NAMALWA (cell line): ENCODE data around the gene MAPK8IP3.
"Not testable (repeated sequence)": the region's sequence is repeated elsewhere in the genome, so short reads cannot be mapped to it uniquely, and the experiment has no call there.

Experiments
- DNase-seq: peaks from one replicate; pipeline ENCODE4 v3.0.0-alpha.2; 2015; ENCODE audit warnings: low spot score

The MAPK8IP3 gene

DNA sequence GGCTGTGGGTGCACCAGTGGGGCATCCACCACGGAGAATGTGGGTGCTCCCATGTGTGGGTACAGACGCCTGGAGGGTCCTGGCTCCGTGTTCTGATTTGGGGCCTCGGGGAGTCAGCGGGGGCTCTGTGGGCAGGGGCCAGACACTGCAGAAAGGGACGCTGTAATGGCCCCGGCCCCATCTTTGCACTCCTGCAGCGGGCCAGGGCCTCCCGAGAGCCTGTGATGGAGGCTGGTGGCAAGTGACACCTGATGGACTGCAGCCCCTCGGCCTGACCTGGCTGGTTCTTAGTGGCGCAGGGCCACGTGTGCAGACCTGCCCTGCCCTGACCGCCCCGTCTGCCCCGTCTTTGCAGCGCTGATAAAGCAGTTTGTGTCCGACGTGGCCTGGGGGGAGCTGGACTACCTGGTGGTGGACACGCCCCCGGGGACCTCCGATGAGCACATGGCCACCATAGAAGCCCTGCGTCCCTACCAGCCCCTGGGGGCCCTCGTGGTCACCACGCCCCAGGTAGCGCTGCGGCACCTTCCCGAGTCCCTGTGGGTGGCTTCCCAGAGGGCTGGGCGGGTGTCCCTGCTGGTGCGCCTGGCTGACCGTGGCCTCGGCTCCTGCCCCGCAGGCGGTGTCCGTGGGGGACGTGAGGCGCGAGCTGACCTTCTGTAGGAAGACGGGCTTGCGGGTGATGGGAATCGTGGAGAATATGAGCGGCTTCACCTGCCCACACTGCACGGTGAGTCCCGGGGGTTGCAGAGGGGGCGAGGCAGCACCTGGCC, 81.5 kb downstream of the MAPK8IP3 start:
- no peak for DNase-seq

DNA sequence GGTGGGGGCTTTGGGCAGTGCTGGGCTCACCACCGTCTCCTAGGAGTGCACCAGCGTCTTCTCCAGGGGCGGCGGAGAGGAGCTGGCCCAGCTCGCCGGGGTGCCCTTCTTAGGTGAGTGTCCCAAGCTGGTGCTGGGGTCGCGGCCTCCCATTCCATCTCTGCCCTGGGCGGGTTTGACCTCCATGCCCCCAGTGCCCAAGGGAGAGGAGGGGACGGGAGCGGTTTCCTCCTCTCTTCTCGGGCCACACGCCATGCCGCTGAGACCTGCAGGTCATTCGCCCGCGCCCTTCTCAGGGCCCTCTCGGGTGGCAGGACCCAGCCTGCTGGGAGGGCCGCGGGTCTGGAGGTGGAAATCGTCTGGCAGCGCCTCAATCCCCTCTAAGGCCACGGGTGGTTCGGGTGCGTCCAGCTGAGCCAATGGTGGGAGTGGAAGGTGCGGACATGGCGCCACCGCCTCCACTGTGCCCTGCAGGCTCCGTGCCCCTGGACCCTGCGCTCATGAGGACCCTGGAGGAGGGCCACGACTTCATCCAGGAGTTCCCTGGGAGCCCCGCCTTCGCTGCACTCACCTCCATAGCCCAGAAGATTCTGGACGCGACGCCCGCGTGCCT, 82.2 kb downstream of the MAPK8IP3 start:
- no peak for DNase-seq

DNA sequence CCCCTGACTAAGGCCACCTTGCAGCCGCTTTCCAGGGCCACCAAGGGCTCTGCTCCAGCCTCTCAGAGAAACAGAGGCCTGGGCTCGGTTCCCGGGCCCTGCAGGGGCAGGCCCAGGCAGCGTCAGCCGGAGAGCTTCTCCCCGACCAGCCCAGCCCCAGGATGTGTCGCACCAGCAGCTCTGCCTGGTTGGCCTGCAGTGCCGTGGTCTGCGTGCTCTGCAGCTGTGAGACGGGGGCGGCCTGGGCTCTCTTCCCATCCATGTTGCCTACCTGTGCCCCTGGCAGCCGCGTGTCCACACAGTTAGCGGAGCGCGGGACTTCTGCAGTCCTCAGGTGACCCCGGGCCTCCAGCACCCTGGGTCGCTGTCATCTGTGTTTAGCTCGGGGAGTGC, 82.7 kb downstream of the MAPK8IP3 start:
- no peak for DNase-seq

DNA sequence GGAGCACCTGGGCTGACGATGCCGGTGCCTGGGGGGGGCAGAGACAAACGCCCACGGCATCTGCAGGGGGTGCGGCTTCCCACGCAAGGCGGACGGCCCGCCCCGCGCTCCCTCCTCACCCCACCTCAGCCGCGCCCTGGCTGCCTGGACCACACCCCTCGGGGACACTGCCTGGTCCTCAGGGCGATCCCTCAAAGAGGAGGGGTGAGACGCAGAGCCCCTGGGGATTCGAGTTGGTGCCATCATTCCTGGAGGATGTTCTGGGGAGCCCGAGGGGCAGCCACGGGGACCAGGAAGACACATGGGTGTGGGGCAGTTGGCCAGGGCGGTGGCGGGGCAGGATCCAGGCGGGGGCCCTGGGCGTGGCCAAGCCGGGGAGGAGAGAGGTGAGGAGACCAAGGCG, 83.6 kb downstream of the MAPK8IP3 start:
- no peak for DNase-seq

DNA sequence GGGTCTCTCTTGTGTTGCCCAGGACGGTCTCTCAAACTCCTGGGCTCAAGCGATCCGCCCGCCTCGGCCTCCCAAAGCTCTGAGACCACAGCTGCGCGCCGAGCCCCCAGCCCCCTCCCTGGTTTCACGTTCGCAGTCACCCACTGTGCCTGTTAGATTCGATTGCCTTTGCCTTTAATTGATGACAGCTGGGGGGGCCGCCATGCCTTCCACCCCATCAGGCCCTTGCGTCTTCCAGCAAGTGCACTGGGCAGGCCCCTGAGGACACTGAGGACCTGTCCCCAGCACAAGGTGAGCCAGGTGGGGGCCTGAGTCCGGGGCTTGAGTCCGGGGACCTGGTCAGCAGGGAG, 84.2 kb downstream of the MAPK8IP3 start:
- no peak for DNase-seq

DNA sequence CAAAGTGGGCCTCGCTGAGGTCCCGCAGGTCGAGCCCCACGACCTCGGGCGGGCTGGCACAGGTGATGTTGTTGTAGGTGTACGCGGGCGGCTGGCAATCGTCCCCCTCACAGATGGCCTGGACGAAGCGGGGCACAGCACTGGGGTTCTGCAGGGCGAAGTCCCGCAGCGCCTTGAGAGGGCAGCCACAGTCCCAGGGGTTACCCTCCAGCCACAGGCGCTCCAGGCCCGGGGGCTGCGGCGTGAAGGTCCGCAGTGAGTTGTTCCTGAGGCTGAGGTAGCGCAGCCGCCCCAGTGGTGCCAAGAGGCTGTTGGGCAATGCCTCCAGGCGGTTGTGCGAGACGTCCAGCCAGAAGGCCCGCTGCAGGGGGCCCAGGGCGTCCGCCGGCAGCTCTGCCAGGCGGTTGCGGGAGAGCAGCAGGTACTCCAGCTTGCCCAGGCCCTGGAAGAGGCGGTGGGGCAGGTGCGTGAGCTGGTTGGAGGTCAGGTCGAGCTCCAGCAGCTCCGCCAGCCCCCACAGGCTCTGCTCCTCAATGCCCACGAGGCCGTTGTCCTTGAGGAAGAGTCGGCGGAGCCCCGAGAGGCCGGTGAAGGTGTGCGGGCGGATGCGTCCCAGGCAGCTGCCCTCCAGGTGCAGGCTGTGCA, 84.7 kb downstream of the MAPK8IP3 start:
- no peak for DNase-seq

DNA sequence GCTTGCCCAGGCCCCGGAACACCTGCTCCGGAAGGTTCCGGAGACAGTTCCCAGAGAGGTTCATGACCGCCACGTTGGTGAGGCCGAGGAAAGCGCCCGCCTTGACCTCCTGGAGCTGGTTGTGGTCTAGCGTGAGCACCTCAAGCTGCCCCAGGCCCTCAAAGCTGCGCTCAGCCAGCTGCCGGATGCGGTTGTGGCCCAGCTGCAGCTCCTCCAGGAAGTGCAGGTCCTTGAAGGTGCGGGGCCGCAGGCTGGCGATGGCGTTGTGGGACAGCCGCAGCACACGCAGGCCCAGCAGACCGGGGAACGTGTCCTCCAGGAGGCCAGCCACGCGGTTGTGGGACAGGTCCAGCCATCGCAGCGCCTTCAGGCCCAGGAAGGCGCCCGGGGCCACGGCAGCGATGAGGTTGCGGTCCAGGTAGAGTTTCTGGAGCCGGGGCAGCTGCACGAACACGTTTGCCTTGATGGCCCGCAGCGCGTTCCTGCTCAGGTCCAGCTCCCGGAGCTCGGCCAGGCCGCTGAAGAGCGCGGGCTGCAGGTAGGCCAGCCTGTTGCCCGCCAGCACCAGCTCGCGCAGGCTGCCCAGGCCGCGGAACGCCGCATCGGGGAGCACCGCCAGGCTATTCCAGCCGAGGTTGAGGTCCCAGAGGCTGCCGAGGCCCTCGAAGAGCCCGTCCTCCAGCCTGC, 85.4 kb downstream of the MAPK8IP3 start:
- DNase-seq, result no peak

DNA sequence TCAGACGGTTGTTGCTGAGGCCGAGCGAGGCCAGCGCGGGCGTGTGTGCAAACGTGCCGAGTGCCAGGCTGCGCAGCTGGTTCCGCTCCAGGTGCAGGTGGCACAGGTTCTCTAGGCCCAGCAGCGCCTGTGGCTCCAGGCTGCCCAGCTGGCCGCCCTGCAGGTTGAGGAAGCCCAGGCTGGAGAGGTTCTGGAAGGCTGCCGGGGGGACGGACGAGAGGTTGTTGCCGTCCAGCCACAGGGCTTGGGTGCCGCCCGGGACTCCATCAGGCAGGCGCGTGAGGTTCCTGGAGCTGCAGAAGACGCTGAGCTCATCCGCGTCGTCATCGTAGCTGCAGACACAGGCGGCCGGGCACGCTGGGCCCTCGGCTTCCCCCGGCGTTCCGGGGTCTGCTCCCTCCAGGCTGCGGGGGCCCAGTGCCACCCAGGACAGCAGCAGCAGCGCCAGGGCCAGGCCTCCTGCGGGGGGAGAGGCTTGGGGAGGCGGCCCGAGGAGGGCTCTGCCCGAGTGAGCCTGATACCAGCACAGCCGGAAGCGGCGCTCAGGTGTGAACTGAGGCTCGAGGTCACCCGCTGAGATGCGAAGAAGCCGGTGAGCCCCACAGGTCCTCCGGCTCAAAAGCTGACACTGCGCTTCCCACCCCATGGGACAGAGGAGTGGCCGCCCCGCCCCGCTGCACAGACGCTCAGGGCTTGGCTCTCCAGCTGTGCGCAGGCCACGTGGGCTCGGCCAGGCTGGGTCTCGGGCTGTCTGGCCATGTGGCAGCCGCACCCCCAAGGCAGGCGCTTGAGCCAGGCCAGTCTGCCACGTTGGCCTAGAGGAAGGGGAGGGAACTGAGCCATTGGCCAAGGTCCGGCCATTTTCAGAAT, 86.2 kb downstream of the MAPK8IP3 start:
- no peak for DNase-seq

DNA sequence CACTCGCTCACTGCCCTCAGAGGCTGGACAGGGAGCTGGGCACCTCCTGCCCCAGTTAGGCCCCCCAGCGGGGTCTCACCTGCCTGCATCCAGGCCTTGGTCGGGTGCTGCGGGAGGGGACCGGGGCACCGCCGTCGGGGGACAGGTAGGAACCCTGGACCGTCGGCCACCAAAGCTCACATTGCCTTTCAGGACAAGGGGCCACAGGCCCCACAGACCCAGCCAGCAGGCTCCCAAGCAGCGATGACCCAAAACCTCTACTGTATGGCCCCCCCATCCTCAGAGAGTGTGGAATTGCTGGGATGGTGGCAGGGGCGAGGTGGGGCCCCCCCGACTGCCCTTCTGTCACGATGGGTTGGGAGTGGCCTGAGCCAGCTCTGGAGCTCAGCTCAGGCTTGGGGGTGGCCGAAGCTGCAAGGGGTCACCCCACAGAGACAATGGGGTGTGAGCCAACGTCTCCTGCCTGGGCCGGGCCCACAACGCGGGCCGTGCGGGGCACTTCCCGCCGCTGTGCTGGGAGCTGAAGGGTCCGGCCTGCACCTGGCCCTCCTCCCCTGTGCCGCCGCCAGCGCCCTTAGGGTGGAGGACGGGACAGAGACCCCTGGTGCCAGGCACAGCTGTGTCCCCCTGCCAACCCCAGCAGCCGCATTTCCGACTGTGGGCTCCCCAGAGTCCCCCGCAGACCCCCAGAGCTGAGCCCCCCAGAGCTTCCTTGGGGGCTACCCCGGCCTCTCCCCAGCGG, 87.0 kb downstream of the MAPK8IP3 start:
- no peak for DNase-seq

DNA sequence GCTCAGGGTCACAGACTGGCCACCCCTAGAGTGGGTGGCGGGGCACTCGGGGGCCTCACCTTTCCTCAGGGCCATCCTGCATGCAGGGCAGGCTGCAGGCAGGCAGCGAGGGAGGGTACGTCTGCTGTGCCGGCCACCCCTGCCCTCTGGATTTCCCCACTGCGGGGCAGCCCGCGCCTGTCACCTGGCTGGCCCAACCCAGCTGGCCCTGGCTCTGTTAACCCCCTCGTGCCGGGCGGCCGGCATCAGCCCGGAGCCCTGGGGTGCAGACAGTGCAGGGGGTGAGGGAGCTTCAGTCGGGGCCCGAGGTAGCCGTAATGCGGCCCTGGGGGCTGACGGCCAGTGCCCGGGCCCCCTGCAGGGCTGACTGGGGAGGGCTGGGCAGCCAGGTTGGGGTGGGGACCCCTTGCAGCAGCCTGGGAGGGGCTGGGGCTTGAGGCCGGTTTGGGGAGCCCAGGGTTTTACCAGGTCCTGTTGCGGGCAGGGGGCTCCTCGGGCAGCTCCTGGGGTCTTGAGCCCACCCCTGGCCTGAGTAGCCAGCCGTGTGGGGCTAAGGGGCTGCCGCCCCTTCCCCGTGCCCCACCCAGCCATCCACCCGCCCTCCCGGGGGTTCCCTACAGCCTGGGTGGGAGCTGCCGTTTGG, 87.7 kb downstream of the MAPK8IP3 start, which contains the start of gene IGFALS:
Gene IGFALS, minus strand, starts transcription at position 128 of the 643 bp plus-strand sequence. Its CDS starts 53 bp downstream, at position 75.
- DNase-seq, result no peak

DNA sequence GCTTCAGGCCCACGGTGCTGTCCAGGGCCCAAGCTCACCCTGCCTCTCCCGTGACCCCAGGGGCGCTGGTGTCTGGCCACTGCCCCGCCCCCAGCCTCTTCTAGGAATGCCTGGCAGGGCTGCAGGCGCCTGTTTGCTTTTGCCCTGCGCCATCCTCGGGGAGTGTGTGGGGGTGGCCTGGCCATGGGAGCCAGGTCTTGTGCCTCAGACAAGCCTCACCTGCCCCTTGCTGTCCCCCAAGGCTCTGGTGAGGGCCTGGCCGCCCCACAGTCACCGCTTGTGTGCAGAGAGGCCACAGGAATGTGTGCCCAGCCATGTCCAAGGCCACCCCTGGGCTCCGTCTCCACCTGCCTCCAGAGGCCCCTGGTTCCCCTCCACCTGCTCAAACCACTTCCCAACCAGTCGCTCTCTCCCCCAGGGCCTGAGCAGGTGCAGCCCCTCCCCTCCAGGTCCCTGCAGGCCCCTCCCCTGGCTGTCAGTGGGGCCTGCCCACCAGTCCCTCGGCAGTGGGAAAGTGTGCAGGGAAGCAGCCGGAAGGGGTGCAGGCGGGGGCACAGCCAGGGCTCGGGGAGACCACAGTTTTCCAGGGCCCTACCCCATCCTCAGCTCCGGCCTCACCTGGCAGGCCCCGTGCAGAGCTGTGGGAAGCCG, 88.4 kb downstream of the MAPK8IP3 start:
- no peak for DNase-seq

DNA sequence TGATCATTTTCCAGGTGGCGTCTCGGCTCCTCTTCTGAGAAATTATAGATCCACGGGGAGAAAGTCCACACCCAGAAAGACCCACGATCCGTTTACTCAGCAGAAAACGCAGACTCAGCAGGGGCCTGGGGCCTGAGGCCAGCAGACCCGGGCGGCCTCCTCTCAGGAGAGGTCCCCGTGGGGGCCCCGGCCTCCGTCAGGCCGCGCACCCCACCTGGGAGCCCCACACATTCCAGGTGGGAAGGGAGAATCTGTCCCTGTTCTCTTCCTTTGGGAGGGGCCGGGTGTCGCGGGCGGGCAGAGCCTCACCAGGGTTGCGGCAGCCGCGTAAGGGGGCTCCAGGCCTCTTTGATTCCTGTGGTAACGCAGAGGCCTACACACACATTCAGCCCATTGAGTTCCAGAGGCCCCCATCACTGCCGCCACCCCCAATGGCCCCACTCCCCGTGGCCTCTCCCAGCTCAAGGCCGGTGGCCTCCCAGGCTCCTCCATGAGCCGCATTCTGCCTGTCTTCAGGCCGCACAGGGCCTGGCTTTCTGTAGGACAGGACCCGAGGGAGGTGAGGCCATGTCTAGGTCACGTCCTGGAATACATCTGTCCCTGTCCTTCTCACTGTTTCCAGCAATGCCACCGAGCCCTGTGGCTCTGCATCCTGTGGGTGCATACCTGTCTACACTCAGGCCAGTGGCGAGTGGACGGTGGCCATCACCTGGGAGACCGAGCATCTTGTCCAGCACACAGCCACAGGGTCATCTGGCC, 89.1 kb downstream of the MAPK8IP3 start:
- DNase-seq, result no peak

DNA sequence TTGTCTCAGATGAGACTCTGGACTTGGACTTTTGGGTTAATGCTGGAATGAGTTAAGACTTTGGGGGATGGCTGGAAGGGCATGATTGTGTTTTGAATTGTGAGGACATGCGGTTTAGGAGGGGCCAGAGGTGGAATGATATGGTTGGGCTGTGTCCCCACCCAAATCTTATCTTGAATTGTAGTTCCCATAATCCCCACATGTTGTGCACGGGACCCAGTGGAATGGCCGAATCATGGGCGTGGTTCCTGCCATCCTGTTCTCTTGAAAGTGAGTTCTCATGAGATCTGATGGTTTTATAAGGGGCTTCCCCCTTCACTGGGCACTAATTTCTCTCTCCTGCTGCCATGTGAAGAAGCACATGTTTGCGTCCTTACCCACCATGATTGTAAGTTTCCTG, 93.3 kb downstream of the MAPK8IP3 start:
- not testable (repeated sequence) for DNase-seq

DNA sequence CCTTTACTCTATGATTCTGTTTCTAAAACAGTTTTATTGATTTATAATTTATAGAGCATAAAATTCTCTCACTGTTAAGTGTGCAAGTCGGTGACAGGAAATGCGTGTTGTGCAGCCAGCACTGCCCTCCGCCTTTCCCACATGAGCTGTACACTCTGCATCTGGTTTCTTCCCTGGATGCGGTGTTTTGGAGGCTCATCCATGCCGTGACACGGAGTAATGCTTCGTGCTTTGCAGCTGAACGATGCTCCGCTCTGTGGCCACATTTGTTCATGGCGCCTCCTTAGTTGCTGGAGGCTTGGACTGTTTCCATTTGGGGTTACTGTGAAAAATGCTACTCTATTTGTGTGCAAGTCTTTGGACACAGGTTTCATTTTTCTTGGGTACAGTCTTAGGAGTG, 94.7 kb downstream of the MAPK8IP3 start:
- DNase-seq, result no peak

DNA sequence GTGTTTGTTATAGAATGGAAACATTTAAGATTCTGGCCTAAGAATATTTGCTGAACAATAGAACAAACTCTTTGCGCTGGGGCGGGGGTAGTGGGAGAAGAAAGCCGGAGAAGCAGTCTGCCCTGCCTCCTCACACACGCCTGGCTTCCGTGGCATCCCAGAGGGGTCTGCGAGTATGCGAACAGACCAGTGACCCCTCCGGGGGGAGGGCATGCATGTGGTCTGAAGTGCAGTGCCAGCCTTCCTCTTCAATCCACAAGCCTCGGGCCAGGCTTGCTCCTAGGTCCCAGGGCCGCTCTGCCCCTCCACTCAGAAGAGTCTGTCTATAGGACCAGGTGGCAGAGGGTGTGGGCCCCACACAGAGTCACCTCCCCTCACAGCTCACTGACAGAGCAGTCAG, 101.6 kb downstream of the MAPK8IP3 start:
- no peak for DNase-seq

DNA sequence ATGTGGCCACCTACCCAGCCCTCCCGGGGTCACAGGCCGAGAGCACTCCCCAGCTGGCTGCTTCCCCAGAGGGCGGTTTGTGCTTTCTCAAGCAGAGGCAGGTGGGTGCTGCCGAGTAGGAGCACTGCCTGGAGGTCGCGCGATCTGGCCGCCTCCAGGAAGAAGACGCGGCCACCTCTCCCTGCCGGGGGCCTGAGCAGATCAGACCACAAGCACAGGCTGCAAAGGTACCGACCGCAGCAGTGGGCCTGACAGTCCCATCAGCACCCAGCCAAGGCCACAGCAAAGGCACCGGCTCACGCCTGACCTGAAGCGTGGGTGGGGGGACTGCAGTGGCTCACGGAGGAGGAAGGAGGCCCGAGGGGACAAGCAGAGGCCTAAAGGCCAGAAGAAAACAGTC, 102.7 kb downstream of the MAPK8IP3 start:
- DNase-seq, result no peak

DNA sequence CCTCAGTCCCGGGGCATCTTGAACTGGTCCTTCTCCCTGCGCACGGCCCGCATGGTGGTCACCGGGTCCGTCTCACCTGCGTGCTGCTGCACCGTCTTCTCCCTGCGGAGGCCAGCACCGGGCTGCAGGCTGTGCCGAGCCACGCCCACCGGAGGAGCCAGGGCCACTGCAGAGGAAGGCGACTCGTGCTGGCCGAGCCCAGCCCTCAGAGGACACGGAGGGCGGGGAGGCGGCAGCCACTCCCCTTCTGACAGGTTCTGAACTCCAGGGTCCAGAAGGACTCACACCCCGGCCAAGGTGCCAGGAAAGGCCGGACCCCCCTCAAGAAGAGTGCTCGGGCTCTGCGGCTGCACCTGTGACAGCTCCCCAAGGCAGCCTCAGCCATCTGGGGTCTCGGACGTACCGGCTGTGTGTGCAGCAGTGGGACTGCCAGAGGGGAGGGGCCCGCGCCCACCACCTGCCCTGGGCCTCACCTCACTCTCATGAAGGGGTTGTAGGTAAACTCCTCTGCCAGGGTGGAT, 103.3 kb downstream of the MAPK8IP3 start:
- no peak for DNase-seq

DNA sequence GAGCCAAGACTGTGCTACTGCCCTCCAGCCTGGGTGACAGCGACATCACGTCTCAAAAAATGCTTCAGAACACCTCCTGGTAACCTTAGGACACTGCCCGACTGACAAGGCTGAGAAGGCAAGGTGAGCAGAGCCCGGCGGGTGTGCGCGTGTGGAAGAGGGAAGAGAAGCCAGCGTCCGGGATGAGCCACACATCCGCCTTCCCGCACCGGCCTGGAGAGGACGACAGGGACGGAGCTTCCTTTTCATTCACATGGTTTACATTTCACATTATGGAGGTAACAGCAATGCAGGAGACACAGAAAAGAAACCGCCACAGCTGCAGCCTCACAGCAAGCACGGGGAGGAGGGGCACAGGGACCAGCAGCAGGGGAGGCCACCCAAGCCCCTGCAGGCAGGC, 104.1 kb downstream of the MAPK8IP3 start:
- no peak for DNase-seq

DNA sequence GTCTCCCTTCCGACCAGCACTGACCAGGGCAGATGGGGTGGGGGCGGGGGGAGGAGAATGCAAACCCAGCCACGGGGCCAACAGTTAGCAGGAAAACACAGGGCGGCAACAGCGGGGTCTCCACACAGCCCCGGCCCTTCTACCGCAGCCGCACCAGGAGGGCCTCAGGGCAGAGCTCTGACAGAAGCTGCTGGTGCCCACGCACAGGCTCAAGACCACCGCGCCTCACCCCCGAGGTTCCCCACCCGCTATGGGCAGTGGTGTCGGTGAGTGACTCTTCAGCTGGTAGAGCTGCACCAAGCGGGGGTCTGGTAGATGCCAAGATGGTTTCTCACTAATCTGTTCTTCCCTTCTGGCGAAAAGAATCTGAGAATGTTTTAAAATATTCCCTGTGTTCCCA, 104.5 kb downstream of the MAPK8IP3 start:
- DNase-seq, result no peak
